ENCODE measurements around the gene SMIM10L1. TPM values are rescaled to one million over a fixed set of nuclear protein-coding genes. Genes with fewer than 3 reads are reported as not detected.

SMIM10L1 gene
- total and polyA plus RNA-seq, 10 donors: 6.5 to 11.9 (median 9.1) TPM

DNA sequence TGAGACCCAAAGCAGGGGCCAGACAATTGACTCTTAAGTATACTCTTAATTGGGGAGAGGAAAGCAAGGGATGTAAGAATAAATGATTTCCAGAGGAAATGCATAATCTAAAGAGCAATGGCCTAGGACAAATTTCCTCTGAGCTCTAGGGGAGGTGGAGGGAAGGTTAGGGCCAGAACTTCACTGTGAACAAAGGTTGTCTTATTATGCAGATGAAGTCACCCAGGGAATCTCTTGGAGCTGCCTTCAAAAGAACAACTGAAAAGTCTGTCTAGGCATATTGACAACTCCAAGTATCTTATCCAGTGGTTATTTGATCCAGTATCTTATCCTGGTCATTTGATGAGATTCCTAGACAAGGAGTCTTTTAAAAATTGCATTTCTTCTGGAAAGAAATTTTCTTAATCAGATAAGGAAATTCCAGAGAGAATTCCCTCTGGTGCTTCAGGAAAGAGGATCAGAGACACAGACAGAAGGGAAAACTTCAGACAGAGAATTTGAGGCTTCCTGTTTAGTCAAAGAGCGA is 16.5 kb upstream of the SMIM10L1 start:
- DNase-seq: no peak
- Histone ChIP-seq H3K4me1 (no peaks in the 10 kb centered on the region), H3K9me3 (peaks cover 0 to 34% (median 16%) of the 10 kb centered on the region in 8 donors), H3K36me3 (peaks cover 0 to 7% (median 0%) of the 10 kb centered on the region in 6 donors), H3K4me3 (no peak overlapping the region), H3K27me3 (replicated peaks in 1 of 7) (no peaks in the 10 kb centered on the region), H3K27ac (no peak overlapping the region)
- TF ChIP-seq POLR2A (IDR thresholded peaks at IDR 0.05) (no peak), POLR2AphosphoS5 (IDR thresholded peaks at IDR 0.05) (no peak)
- TF ChIP-seq, protein P1, sequence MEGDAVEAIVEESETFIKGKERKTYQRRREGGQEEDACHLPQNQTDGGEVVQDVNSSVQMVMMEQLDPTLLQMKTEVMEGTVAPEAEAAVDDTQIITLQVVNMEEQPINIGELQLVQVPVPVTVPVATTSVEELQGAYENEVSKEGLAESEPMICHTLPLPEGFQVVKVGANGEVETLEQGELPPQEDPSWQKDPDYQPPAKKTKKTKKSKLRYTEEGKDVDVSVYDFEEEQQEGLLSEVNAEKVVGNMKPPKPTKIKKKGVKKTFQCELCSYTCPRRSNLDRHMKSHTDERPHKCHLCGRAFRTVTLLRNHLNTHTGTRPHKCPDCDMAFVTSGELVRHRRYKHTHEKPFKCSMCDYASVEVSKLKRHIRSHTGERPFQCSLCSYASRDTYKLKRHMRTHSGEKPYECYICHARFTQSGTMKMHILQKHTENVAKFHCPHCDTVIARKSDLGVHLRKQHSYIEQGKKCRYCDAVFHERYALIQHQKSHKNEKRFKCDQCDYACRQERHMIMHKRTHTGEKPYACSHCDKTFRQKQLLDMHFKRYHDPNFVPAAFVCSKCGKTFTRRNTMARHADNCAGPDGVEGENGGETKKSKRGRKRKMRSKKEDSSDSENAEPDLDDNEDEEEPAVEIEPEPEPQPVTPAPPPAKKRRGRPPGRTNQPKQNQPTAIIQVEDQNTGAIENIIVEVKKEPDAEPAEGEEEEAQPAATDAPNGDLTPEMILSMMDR (IDR thresholded peaks at IDR 0.05 in 8 of 11, conservative IDR thresholded peaks at IDR 0.05 in 3 of 11): no peak
- intact Hi-C loops (cut with DNase I; ENCODE audit: low total_unique reads): no loop called here
- 92 to 97% (median 94%) methylated on average over 1 of the region's 1 CpG for WGBS, 5 donors

DNA sequence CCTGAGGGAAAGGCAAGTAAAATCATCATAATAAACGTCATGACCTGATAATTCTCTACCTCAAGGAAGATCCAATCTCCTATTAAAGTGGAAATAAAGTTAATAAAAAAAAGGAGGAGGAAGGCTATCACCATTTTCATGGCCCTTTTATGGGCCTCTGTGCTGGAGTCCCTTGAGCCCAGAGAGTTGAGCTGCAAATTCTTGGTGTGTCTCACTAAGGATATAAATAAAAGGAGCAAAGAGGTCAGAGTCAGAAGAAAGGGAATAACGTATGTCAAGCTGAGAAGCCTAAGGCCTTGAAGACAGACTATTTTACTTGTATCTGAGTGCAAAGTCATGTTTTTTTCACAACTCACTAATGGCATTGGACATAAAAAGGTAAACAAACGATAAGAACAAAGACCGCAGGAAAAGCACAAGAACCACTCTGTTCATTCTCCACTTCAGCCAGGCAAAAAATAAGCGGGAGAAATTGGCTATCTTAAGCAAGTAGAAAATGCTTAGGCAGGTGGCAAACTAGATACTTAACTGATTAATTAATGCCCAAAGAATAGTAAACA is 12.0 kb upstream of the SMIM10L1 start:
- DNase-seq: no peak
- Histone ChIP-seq H3K4me1 (peaks cover 0 to 13% (median 3%) of the 10 kb centered on the region in 6 donors), H3K27ac (no peak overlapping the region), H3K4me3 (no peak overlapping the region), H3K9me3 (peaks cover 0 to 30% (median 16%) of the 10 kb centered on the region in 8 donors), H3K36me3 (peaks cover 0 to 30% (median 2%) of the 10 kb centered on the region in 6 donors), H3K27me3 (replicated peaks in 1 of 7) (no peaks in the 10 kb centered on the region)
- TF ChIP-seq POLR2A (IDR thresholded peaks at IDR 0.05): no peak
- no peak for TF ChIP-seq POLR2AphosphoS5 (IDR thresholded peaks at IDR 0.05)
- TF ChIP-seq, protein P1 (IDR thresholded peaks at IDR 0.05 in 8 of 11, conservative IDR thresholded peaks at IDR 0.05 in 3 of 11): no peak
- 54 to 79% (median 65%) methylated on average over 5 of the region's 5 CpGs for WGBS, 5 donors
- intact Hi-C loops (cut with DNase I; ENCODE audit: low total_unique reads): no loop called here

DNA sequence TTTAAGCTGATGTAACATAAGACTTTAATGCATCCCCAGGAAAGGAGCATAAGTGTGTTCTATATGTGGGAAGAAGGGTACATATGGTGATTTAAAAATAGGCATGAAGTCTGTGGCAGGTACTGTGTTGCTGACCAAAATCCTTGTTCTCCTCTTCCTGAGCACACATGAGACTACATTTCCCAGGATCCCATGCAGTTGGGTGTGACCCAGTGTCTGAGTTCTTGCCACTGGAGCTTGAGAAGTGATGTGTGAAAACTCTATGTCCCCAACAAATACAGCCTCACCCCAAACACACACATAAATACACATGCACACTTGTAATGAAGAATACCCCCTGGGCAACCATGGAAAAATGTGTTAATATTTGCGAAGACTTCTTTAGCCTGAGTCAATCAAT is 8.5 kb upstream of the SMIM10L1 start:
- no peaks in the 10 kb centered on the region for H3K9me3 ChIP-seq

GRCh38 chr12:11164384-11164783 is 6.6 kb upstream of the SMIM10L1 start:
- intact Hi-C loops (cut with DNase I; ENCODE audit: low total_unique reads): no loop called here
- TF ChIP-seq POLR2AphosphoS5 (IDR thresholded peaks at IDR 0.05) (no peak), POLR2A (IDR thresholded peaks at IDR 0.05) (no peak)
- TF ChIP-seq, protein P1 (IDR thresholded peaks at IDR 0.05 in 8 of 11, conservative IDR thresholded peaks at IDR 0.05 in 3 of 11): no peak
- no peak overlapping the region for H3K4me3 ChIP-seq
- H3K9me3 ChIP-seq: no peaks in the 10 kb centered on the region
- H3K36me3 ChIP-seq: peaks cover 0 to 55% (median 11%) of the 10 kb centered on the region in 6 donors
- no peak for DNase-seq
- no peaks in the 10 kb centered on the region for H3K27me3 ChIP-seq (replicated peaks in 1 of 7)
- no peak overlapping the region for H3K27ac ChIP-seq
- peaks cover 5 to 53% (median 21%) of the 10 kb centered on the region in 6 donors for H3K4me1 ChIP-seq

More for the DNA sequence above, 8.5 kb upstream of the SMIM10L1 start:
- TF ChIP-seq POLR2A (IDR thresholded peaks at IDR 0.05): no peak
- no peak for TF ChIP-seq POLR2AphosphoS5 (IDR thresholded peaks at IDR 0.05)
- TF ChIP-seq, protein P1 (IDR thresholded peaks at IDR 0.05 in 8 of 11, conservative IDR thresholded peaks at IDR 0.05 in 3 of 11): no peak
- no peak for DNase-seq
- Histone ChIP-seq H3K27me3 (replicated peaks in 1 of 7) (no peaks in the 10 kb centered on the region), H3K36me3 (peaks cover 0 to 46% (median 11%) of the 10 kb centered on the region in 6 donors), H3K27ac (no peak overlapping the region), H3K4me3 (no peak overlapping the region), H3K4me1 (peaks cover 0 to 42% (median 12%) of the 10 kb centered on the region in 6 donors)
- intact Hi-C loops (cut with DNase I; ENCODE audit: low total_unique reads): no loop called here
- WGBS, 5 donors: 92 to 100% (median 100%) methylated on average over 1 of the region's 1 CpG

Data from spleen (tissue), 11 donors.